ENCODE results near the gene CCDC184.

- TF ChIP-seq POLR2AphosphoS5 (IDR thresholded peaks at IDR 0.05) (no peak), SMC3 (conservative IDR thresholded peaks at IDR 0.05; ENCODE audit: poor library complexity) (no peak), CTCF (IDR thresholded peaks at IDR 0.05; ENCODE audit: poor library complexity, severe bottlenecking) (no peak), TAF1 (IDR thresholded peaks at IDR 0.05; ENCODE audit: low read depth) (no peak), RAD21 (conservative IDR thresholded peaks at IDR 0.05) (no peak), EZH2 (IDR thresholded peaks at IDR 0.05; ENCODE audit: borderline replicate concordance, insufficient read depth, low read length, poor library complexity, severe bottlenecking) (no peak)
These were observed 9.4 kb downstream of the CCDC184 start for GRCh38 chr12:48192861-48193260.
